H9 (cell line): ENCODE data around the gene SMIM10. TPM values are rescaled to one million over a fixed set of nuclear protein-coding genes. Genes with fewer than 3 reads are reported as not detected.

Experiments
- DNase-seq: peaks from one replicate; pipeline ENCODE4 v3.0.0-alpha.2; 2017
- H2AFZ ChIP-seq: one replicate; pipeline ENCODE4 v1.6.1; 2013; ENCODE audit warnings: mild to moderate bottlenecking, low read length, control low read depth, moderate library complexity
- H2AK5ac ChIP-seq: 2 replicates; pipeline ENCODE4 v1.6.1; 2013; ENCODE audit warnings: low read length, control low read depth, mixed read lengths; ENCODE audit not compliant: insufficient read length
- H2BK120ac ChIP-seq: one replicate; pipeline ENCODE4 v1.6.1; 2013; ENCODE audit warnings: low read depth, mild to moderate bottlenecking, low read length, control low read depth, inconsistent platforms; ENCODE audit not compliant: poor library complexity, severe bottlenecking
- H2BK12ac ChIP-seq: 2 replicates; pipeline ENCODE4 v1.6.1; 2013; ENCODE audit warnings: low read length, control low read depth, mixed read lengths, low read depth; ENCODE audit not compliant: insufficient read length
- H2BK15ac ChIP-seq: 2 replicates; pipeline ENCODE4 v1.6.1; 2013; ENCODE audit warnings: low read depth, low read length, control low read depth
- H2BK20ac ChIP-seq: one replicate; pipeline ENCODE4 v1.6.1; 2013; ENCODE audit warnings: low read depth, mild to moderate bottlenecking, low read length, control low read depth, inconsistent platforms; ENCODE audit not compliant: poor library complexity, severe bottlenecking
- H2BK5ac ChIP-seq: 2 replicates; pipeline ENCODE4 v1.6.1; 2013; ENCODE audit warnings: low read length, control low read depth, mixed read lengths; ENCODE audit not compliant: insufficient read length
- H3K14ac ChIP-seq: 2 replicates; pipeline ENCODE4 v1.6.1; 2013; ENCODE audit warnings: low read length, control low read depth; ENCODE audit not compliant: insufficient read depth
- H3K18ac ChIP-seq: 2 replicates; pipeline ENCODE4 v1.6.1; 2013; ENCODE audit warnings: low read depth, mild to moderate bottlenecking, mixed read lengths, low read length, control low read depth; ENCODE audit not compliant: insufficient read length
- H3K23ac ChIP-seq: 2 replicates; pipeline ENCODE4 v1.6.1; 2013; ENCODE audit warnings: low read length, control low read depth, mixed read lengths, low read depth; ENCODE audit not compliant: insufficient read length
- H3K23me2 ChIP-seq: 2 replicates; pipeline ENCODE4 v1.6.1; 2013; ENCODE audit warnings: low read depth, mild to moderate bottlenecking, mixed read lengths, low read length, control low read depth; ENCODE audit not compliant: insufficient read length, poor library complexity, severe bottlenecking
- H3K27ac ChIP-seq: 2 replicates; pipeline ENCODE4 v1.5.1; 2013; ENCODE audit warnings: low read length, control low read depth, mixed read lengths, low read depth; ENCODE audit not compliant: insufficient read length
- H3K27me3 ChIP-seq: 2 replicates; pipeline ENCODE4 v1.6.1; 2013; ENCODE audit warnings: low read length, control low read depth, inconsistent platforms; ENCODE audit not compliant: insufficient read depth
- H3K4ac ChIP-seq: 2 replicates; pipeline ENCODE4 v1.6.1; 2013; ENCODE audit warnings: low read depth, mild to moderate bottlenecking, control low read depth, inconsistent platforms, low read length, moderate library complexity
- H3K4me1 ChIP-seq: 2 replicates; pipeline ENCODE4 v1.6.1; 2013; ENCODE audit warnings: low read length, control low read depth, inconsistent platforms; ENCODE audit not compliant: insufficient read depth
- H3K4me2 ChIP-seq: 2 replicates; pipeline ENCODE4 v1.6.1; 2013; ENCODE audit warnings: low read length, control low read depth, mixed read lengths; ENCODE audit not compliant: insufficient read length, insufficient read depth
- H3K56ac ChIP-seq: 2 replicates; pipeline ENCODE4 v1.6.1; 2013; ENCODE audit warnings: low read depth, mild to moderate bottlenecking, mixed read lengths, low read length, control low read depth; ENCODE audit not compliant: insufficient read length
- H3K79me1 ChIP-seq: 2 replicates; pipeline ENCODE4 v1.6.1; 2013; ENCODE audit warnings: low read depth, mild to moderate bottlenecking, moderate library complexity, low read length, control low read depth, inconsistent platforms; ENCODE audit not compliant: insufficient read depth, poor library complexity, severe bottlenecking
- H3K79me2 ChIP-seq: 2 replicates; pipeline ENCODE4 v1.6.1; 2013; ENCODE audit warnings: low read length, control low read depth, inconsistent platforms; ENCODE audit not compliant: insufficient read depth
- H3K9ac ChIP-seq: 2 replicates; pipeline ENCODE4 v1.6.1; 2013; ENCODE audit warnings: low read length, control low read depth, mixed read lengths; ENCODE audit not compliant: insufficient read length; ENCODE audit errors: extremely low read depth
- H3K9me3 ChIP-seq: one replicate; pipeline ENCODE4 v1.6.1; 2013; ENCODE audit warnings: low read depth, low read length, inconsistent platforms; ENCODE audit not compliant: control insufficient read depth
- H3T11ph ChIP-seq: one replicate; pipeline ENCODE4 v1.6.1; 2013; ENCODE audit warnings: mild to moderate bottlenecking, low read length, control low read depth, inconsistent platforms
- H4K20me1 ChIP-seq: one replicate; pipeline ENCODE4 v1.6.1; 2013; ENCODE audit not compliant: control insufficient read depth, insufficient read length, insufficient read depth
- H4K5ac ChIP-seq: 2 replicates; pipeline ENCODE4 v1.6.1; 2013; ENCODE audit warnings: low read depth, mild to moderate bottlenecking, mixed read lengths, low read length, control low read depth; ENCODE audit not compliant: insufficient read length
- H4K8ac ChIP-seq: replicated peaks from 2 replicates; pipeline ENCODE4 v1.6.1; 2013; ENCODE audit warnings: low read length, control low read depth, mixed read lengths, low read depth; ENCODE audit not compliant: insufficient read length
- H4K91ac ChIP-seq: 2 replicates; pipeline ENCODE4 v1.6.1; 2013; ENCODE audit warnings: low read depth, mild to moderate bottlenecking, moderate library complexity, mixed read lengths, low read length, control low read depth; ENCODE audit not compliant: insufficient read length
- H3K27ac Mint-ChIP-seq, 3 experiments: 2 replicates in 2 of 3; 3 replicates in 1 of 3; pipeline ENCODE4 v1.8.0; 2020 to 2021; ENCODE audit warnings: mixed read lengths in 3 of 3, mild to moderate bottlenecking in 1 of 3, moderate library complexity in 1 of 3
- H3K27me3 Mint-ChIP-seq: 2 replicates; pipeline ENCODE4 v1.8.0; 2021; ENCODE audit warnings: low read depth, mild to moderate bottlenecking, moderate library complexity, mixed read lengths
- H3K36me3 Mint-ChIP-seq, 3 experiments: 2 replicates in 2 of 3; 3 replicates in 1 of 3; pipeline ENCODE4 v1.8.0; 2020 to 2021; ENCODE audit warnings: low read depth in 3 of 3, mixed read lengths in 3 of 3; ENCODE audit not compliant: insufficient read depth in 1 of 3
- H3K4me1 Mint-ChIP-seq, 2 experiments: 2 replicates each; pipeline ENCODE4 v1.8.0; 2020; ENCODE audit warnings: mixed read lengths in 2 of 2
- H3K4me3 Mint-ChIP-seq, 2 experiments: 2 replicates in 1 of 2; 3 replicates in 1 of 2; pipeline ENCODE4 v1.8.0; 2020 to 2021; ENCODE audit warnings: mild to moderate bottlenecking in 2 of 2, mixed read lengths in 2 of 2, moderate library complexity in 1 of 2
- H3K9me3 Mint-ChIP-seq, 2 experiments: 2 replicates in 1 of 2; 3 replicates in 1 of 2; pipeline ENCODE4 v1.8.0; 2020; ENCODE audit warnings: mild to moderate bottlenecking in 2 of 2, mixed read lengths in 2 of 2, moderate library complexity in 1 of 2
- WGBS: extraction: QIAGEN DNeasy Blood & Tissue Kit; methylation state at CpG from one replicate; pipeline ENCODE4 v1.1.7; 2013; ENCODE audit warnings: missing lambda C conversion rate, low lambda C conversion rate, mixed read lengths; ENCODE audit not compliant: insufficient read length; ENCODE audit errors: extremely low coverage; 5-methylcytosine and 5-hydroxymethylcytosine counted together
- total RNA-seq: library from RNA; stranded (reverse); gene quantifications from 2 replicates; pipeline ENCODE4 v1.2.1, GENCODE V29; 2021
- TF ChIP-seq, protein P1 (sequence below): fragments of 200-600 bp; sonication (generic); conservative IDR thresholded peaks from 3 replicates; pipeline ENCODE4 v1.8.0; 2021; ENCODE audit warnings: antibody characterized with exemption, mild to moderate bottlenecking

Gene SMIM10
- total RNA-seq, 1 experiment from 2014 or later: 1.2 TPM

DNA sequence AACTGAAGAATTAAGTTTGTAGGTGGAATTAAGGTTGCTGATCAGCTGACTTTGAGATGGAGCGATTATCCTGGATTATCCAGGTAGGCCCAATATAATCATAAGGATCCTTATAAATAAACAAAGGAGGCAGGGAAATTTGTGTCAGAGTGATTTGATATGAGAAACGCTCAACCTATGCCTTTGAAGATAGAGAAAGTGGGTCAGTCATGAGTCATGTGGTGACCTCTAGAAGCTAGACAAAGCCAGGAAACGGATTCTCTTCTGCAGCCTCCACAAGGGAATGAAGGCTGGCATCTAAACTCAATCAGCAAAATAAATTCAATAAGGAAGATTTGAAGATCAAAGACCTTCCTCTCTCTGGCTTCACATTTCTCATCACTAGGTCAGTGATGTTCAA, 41.5 kb upstream of the SMIM10 start:
- Mint-ChIP-seq H3K4me3 (no peak overlapping the region), H3K36me3 (peaks cover 0 to 5% (median 1%) of the 10 kb centered on the region in 3 experiments; a peak in 3 of 7 replicates), H3K4me1 (peaks cover 20 to 25% of the 10 kb centered on the region in 2 experiments), H3K27me3 (no peaks in the 10 kb centered on the region; the same call in 1 of the 2 replicates), H3K27ac (no peak overlapping the region), H3K9me3 (peaks cover 18 to 78% of the 10 kb centered on the region in 2 experiments)
- H3K27me3 ChIP-seq: no peaks in the 10 kb centered on the region
- H3K4me2 ChIP-seq: no peak overlapping the region
- H3K4ac ChIP-seq: no peak overlapping the region
- no peak overlapping the region for H4K91ac ChIP-seq
- no peak overlapping the region for H2BK12ac ChIP-seq
- no peaks in the 10 kb centered on the region for H3K79me1 ChIP-seq
- H2BK5ac ChIP-seq: no peak overlapping the region
- TF ChIP-seq, protein P1, sequence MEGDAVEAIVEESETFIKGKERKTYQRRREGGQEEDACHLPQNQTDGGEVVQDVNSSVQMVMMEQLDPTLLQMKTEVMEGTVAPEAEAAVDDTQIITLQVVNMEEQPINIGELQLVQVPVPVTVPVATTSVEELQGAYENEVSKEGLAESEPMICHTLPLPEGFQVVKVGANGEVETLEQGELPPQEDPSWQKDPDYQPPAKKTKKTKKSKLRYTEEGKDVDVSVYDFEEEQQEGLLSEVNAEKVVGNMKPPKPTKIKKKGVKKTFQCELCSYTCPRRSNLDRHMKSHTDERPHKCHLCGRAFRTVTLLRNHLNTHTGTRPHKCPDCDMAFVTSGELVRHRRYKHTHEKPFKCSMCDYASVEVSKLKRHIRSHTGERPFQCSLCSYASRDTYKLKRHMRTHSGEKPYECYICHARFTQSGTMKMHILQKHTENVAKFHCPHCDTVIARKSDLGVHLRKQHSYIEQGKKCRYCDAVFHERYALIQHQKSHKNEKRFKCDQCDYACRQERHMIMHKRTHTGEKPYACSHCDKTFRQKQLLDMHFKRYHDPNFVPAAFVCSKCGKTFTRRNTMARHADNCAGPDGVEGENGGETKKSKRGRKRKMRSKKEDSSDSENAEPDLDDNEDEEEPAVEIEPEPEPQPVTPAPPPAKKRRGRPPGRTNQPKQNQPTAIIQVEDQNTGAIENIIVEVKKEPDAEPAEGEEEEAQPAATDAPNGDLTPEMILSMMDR: no peak
- H3K9me3 ChIP-seq: peaks cover 10% of the 10 kb centered on the region
- H2BK15ac ChIP-seq: no peak overlapping the region
- no peak overlapping the region for H2AK5ac ChIP-seq
- H3K79me2 ChIP-seq: no peaks in the 10 kb centered on the region
- H3K9ac ChIP-seq: no peak overlapping the region
- H3T11ph ChIP-seq: no peak overlapping the region
- H3K56ac ChIP-seq: no peak overlapping the region
- no peak overlapping the region for H3K27ac ChIP-seq
- no peak overlapping the region for H4K8ac ChIP-seq
- H3K18ac ChIP-seq: no peak overlapping the region
- peaks cover 4% of the 10 kb centered on the region for H3K23me2 ChIP-seq
- H2AFZ ChIP-seq: no peak overlapping the region
- no peak for DNase-seq
- no peak overlapping the region for H2BK120ac ChIP-seq
- no peak overlapping the region for H4K5ac ChIP-seq
- H3K4me1 ChIP-seq: no peaks in the 10 kb centered on the region
- no peak overlapping the region for H3K14ac ChIP-seq
- no CpG with 5 or more reads among the region's 3 CpGs for WGBS
- H3K23ac ChIP-seq: no peak overlapping the region
- no peaks in the 10 kb centered on the region for H4K20me1 ChIP-seq
- no peak overlapping the region for H2BK20ac ChIP-seq
